GM12878 (cell line): ENCODE measurements around the gene GNA14.

Source experiments
- CEBPB ChIP-seq, 2 experiments: fragments of 150-350 bp in 1 of 2; IDR thresholded peaks; 2 replicates each; pipeline ENCODE4 v1.6.1; 2012 to 2014; ENCODE audit warnings: low read depth in 2 of 2, low read length in 2 of 2, borderline replicate concordance in 1 of 2, inconsistent platforms in 1 of 2
- EGR1 ChIP-seq, 2 experiments: IDR thresholded peaks; 1 replicate in 1 of 2; 2 replicates in 1 of 2; pipeline ENCODE4 v1.6.1; 2011 to 2012; ENCODE audit warnings: low read depth in 2 of 2, low read length in 2 of 2, borderline replicate concordance in 1 of 2, mild to moderate bottlenecking in 1 of 2, moderate library complexity in 1 of 2
- FOS ChIP-seq: IDR thresholded peaks from 3 replicates; pipeline ENCODE4 v1.6.1; 2011; ENCODE audit warnings: borderline replicate concordance; ENCODE audit not compliant: insufficient read length; ENCODE audit errors: extremely low read depth
- GABPA ChIP-seq: IDR thresholded peaks from 2 replicates; pipeline ENCODE4 v1.6.1; 2014; ENCODE audit warnings: antibody characterized with exemption, low read depth, mild to moderate bottlenecking, inconsistent platforms
- HDAC6 ChIP-seq: fragments of 200-600 bp; sonication (generic); IDR thresholded peaks from one replicate; pipeline ENCODE4 v1.8.0; 2017; ENCODE audit warnings: antibody characterized with exemption; ENCODE audit not compliant: unreplicated experiment
- MXI1 ChIP-seq: fragments of 150-350 bp; IDR thresholded peaks from 2 replicates; pipeline ENCODE4 v1.6.1; 2011; ENCODE audit warnings: low read depth, mild to moderate bottlenecking, inconsistent platforms, low read length, improper control_type of control experiment
- NR2C2 ChIP-seq: IDR thresholded peaks from 2 replicates; pipeline ENCODE4 v1.6.1; 2011; ENCODE audit warnings: borderline replicate concordance, low read depth; ENCODE audit not compliant: control insufficient read depth, insufficient read length
- PAX5 ChIP-seq: IDR thresholded peaks from 2 replicates; pipeline ENCODE4 v1.6.1; 2011; ENCODE audit warnings: low read depth, low read length, borderline replicate concordance
- POLR2A ChIP-seq: IDR thresholded peaks from 2 replicates; pipeline ENCODE4 v1.6.1; 2011; ENCODE audit warnings: low read depth, mild to moderate bottlenecking, low read length
- POLR2AphosphoS5 ChIP-seq: IDR thresholded peaks from 2 replicates; pipeline ENCODE4 v1.6.1; 2011; ENCODE audit warnings: mild to moderate bottlenecking, low read length, inconsistent platforms
- SUPT20H ChIP-seq: IDR thresholded peaks from 2 replicates; pipeline ENCODE4 v1.6.1; 2011; ENCODE audit warnings: low read depth, mild to moderate bottlenecking, low read length, moderate library complexity, borderline replicate concordance; ENCODE audit not compliant: control insufficient read depth
- TF ChIP-seq, protein P1 (sequence below): IDR thresholded peaks from 2 replicates; pipeline ENCODE4 v1.6.1; 2012; ENCODE audit warnings: mild to moderate bottlenecking, low read depth, low read length
- TF ChIP-seq, protein P2 (sequence below): fragments of 450-650 bp; IDR thresholded peaks from 2 replicates; pipeline ENCODE4 v1.6.1; 2017; ENCODE audit warnings: mild to moderate bottlenecking, moderate library complexity
- TF ChIP-seq, protein P3 (sequence below), 3 experiments: IDR thresholded peaks in 2 of 3; conservative IDR thresholded peaks in 1 of 3; 2 replicates each; pipeline ENCODE4 v1.5.1; 2011; ENCODE audit warnings: low read depth in 3 of 3, low read length in 3 of 3, mild to moderate bottlenecking in 3 of 3, control low read depth in 2 of 3, moderate library complexity in 2 of 3, inconsistent platforms in 1 of 3, mixed read lengths in 1 of 3; ENCODE audit not compliant: control insufficient read depth in 2 of 3, insufficient read depth in 1 of 3; ENCODE audit errors: extremely low read depth in 1 of 3

DNA sequence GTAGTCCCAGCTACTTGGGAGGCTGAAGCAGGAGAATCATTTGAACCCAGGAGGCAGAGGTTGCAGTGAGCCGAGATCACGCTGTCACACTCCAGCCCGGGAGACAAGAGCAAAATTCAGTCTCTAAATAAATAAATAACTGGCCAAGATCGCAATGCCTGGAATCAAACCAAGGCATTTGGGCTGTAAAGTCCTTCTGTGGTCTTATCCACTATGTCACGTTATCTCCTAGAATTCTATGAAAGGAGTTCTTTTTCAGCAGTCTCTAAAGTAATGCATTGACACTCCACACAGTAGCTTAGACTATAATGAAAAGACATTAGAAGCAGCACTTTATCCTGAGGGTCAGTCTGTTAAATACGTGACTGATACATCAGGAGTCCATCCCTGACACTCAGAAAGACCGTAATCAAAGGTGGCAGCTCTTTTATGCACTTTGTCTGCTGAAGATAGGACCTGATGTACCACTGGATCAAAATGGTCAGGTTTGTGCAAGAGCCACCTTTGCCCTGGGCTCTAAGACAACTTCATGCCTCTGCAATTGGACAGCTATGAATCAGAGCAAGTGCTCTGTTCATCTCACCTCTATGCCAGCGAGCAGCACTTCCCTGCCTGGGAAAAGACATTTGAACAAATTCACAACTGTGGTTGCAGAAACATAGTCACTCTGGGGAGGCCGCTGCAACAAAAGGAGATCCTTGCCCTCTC lies 31.7 kb upstream of the GNA14 start:
- TF ChIP-seq, protein P1, sequence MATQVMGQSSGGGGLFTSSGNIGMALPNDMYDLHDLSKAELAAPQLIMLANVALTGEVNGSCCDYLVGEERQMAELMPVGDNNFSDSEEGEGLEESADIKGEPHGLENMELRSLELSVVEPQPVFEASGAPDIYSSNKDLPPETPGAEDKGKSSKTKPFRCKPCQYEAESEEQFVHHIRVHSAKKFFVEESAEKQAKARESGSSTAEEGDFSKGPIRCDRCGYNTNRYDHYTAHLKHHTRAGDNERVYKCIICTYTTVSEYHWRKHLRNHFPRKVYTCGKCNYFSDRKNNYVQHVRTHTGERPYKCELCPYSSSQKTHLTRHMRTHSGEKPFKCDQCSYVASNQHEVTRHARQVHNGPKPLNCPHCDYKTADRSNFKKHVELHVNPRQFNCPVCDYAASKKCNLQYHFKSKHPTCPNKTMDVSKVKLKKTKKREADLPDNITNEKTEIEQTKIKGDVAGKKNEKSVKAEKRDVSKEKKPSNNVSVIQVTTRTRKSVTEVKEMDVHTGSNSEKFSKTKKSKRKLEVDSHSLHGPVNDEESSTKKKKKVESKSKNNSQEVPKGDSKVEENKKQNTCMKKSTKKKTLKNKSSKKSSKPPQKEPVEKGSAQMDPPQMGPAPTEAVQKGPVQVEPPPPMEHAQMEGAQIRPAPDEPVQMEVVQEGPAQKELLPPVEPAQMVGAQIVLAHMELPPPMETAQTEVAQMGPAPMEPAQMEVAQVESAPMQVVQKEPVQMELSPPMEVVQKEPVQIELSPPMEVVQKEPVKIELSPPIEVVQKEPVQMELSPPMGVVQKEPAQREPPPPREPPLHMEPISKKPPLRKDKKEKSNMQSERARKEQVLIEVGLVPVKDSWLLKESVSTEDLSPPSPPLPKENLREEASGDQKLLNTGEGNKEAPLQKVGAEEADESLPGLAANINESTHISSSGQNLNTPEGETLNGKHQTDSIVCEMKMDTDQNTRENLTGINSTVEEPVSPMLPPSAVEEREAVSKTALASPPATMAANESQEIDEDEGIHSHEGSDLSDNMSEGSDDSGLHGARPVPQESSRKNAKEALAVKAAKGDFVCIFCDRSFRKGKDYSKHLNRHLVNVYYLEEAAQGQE, result no peak
- no peak for TF ChIP-seq HDAC6
- TF ChIP-seq PAX5, result no peak
- TF ChIP-seq POLR2AphosphoS5, result no peak
- TF ChIP-seq GABPA, result no peak
- TF ChIP-seq FOS, result no peak
- TF ChIP-seq POLR2A, result no peak
- TF ChIP-seq, protein P2, sequence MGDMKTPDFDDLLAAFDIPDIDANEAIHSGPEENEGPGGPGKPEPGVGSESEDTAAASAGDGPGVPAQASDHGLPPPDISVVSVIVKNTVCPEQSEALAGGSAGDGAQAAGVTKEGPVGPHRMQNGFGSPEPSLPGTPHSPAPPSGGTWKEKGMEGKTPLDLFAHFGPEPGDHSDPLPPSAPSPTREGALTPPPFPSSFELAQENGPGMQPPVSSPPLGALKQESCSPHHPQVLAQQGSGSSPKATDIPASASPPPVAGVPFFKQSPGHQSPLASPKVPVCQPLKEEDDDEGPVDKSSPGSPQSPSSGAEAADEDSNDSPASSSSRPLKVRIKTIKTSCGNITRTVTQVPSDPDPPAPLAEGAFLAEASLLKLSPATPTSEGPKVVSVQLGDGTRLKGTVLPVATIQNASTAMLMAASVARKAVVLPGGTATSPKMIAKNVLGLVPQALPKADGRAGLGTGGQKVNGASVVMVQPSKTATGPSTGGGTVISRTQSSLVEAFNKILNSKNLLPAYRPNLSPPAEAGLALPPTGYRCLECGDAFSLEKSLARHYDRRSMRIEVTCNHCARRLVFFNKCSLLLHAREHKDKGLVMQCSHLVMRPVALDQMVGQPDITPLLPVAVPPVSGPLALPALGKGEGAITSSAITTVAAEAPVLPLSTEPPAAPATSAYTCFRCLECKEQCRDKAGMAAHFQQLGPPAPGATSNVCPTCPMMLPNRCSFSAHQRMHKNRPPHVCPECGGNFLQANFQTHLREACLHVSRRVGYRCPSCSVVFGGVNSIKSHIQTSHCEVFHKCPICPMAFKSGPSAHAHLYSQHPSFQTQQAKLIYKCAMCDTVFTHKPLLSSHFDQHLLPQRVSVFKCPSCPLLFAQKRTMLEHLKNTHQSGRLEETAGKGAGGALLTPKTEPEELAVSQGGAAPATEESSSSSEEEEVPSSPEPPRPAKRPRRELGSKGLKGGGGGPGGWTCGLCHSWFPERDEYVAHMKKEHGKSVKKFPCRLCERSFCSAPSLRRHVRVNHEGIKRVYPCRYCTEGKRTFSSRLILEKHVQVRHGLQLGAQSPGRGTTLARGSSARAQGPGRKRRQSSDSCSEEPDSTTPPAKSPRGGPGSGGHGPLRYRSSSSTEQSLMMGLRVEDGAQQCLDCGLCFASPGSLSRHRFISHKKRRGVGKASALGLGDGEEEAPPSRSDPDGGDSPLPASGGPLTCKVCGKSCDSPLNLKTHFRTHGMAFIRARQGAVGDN, result no peak
- TF ChIP-seq, protein P3, sequence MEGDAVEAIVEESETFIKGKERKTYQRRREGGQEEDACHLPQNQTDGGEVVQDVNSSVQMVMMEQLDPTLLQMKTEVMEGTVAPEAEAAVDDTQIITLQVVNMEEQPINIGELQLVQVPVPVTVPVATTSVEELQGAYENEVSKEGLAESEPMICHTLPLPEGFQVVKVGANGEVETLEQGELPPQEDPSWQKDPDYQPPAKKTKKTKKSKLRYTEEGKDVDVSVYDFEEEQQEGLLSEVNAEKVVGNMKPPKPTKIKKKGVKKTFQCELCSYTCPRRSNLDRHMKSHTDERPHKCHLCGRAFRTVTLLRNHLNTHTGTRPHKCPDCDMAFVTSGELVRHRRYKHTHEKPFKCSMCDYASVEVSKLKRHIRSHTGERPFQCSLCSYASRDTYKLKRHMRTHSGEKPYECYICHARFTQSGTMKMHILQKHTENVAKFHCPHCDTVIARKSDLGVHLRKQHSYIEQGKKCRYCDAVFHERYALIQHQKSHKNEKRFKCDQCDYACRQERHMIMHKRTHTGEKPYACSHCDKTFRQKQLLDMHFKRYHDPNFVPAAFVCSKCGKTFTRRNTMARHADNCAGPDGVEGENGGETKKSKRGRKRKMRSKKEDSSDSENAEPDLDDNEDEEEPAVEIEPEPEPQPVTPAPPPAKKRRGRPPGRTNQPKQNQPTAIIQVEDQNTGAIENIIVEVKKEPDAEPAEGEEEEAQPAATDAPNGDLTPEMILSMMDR (IDR thresholded peaks at IDR 0.05 in 2 of 3, conservative IDR thresholded peaks at IDR 0.05 in 1 of 3; ENCODE audit: control insufficient read depth in 2 of 3, extremely low read depth in 1 of 3, insufficient read depth in 1 of 3, low read depth in 3 of 3, low read length in 3 of 3), result no peak
- TF ChIP-seq CEBPB (IDR thresholded peaks at IDR 0.05; ENCODE audit: borderline replicate concordance in 1 of 2, low read depth in 2 of 2, low read length in 2 of 2), result no peak
- TF ChIP-seq NR2C2, result no peak
- no peak for TF ChIP-seq EGR1 (IDR thresholded peaks at IDR 0.05; ENCODE audit: borderline replicate concordance in 1 of 2, low read depth in 2 of 2, low read length in 2 of 2)
- no peak for TF ChIP-seq MXI1
- TF ChIP-seq SUPT20H, result no peak
